G401.6 (cell line): Measurements from ENCODE around the gene STARD3.
A peak's percentile ranks its signal among the peaks of the same experiment; 100 is the strongest.

Source experiments
- FAIRE-seq: peaks from 2 replicates; lab custom pipeline; 2012; peaks lifted over from hg19 to GRCh38; lab: Jason Lieb, UNC

The STARD3 gene

DNA sequence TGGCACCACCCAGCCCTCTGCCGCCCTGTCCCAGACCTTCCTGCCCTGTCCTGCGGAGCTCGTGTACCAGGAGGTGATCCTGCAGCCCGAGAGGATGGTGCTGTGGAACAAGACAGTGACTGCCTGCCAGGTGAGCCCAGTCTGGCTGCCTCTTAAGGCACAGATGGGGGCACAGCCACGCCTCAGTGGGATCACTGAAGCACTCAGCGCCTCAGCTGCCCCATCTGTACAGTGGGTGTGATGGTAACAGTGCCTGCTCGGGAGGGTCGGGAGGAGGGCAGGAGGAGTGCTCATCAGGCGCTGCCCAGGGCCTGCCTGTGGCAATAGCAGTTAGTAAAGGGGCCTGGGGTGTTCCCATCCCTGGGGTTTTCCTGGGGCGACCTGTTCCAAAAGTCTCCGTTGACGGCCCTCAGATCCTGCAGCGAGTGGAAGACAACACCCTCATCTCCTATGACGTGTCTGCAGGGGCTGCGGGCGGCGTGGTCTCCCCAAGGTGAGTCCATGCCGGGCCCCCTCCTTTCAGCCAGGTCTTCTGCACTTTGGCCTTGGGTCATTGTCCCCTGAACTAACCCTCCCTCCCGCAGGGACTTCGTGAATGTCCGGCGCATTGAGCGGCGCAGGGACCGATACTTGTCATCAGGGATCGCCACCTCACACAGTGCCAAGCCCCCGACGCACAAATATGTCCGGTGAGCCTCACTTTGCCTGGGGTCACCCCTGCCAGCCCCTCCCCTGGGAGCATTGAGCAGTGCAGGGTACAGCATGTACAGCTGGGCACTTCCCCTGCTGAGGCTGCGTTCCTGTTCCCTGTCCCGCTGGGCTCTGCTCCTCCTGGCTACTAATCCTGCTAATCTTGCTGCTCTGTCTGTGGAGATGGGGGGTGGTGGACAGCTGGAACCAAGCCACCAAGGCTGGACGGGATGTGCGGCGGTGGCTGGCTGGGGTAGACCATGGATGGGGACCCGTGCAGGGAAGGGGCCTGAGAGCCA is 23.7 kb downstream of the STARD3 start:
- FAIRE-seq = no peak

DNA sequence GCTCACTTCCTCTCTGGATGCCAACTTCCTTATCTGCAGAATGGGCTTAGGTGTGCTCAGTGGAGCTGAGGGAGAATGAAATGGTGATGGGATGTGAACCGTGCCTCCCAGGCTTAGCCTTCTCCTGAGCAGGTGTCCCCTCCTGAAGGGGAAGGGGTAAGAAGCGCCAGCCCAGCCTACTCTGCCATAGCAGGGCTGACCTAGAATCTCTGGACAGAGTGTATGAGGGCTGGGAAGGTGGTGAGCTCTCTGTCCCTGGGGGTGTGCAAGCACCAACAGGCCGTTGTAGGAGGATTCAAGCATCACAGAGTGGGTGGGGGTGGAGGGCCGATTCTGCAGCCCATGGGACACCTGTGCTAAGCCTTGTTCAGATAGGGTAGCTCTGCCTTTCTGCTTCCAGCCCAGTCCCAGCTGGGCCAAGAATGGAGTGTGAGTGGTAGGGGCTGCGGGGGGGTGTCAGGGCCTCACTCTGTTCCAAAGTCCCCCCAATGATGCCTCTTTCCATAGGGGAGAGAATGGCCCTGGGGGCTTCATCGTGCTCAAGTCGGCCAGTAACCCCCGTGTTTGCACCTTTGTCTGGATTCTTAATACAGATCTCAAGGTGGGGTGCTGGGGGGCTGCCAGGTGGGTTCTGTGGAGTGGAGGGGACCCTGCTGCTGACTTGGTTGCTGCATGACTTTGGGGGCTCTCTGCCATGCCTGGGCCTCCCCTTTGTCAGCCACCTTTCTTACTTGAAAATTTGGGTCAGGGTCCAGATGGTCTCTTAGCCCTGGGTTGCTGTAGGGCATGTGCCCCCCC is 25.0 kb downstream of the STARD3 start:
- FAIRE-seq = no peak

DNA sequence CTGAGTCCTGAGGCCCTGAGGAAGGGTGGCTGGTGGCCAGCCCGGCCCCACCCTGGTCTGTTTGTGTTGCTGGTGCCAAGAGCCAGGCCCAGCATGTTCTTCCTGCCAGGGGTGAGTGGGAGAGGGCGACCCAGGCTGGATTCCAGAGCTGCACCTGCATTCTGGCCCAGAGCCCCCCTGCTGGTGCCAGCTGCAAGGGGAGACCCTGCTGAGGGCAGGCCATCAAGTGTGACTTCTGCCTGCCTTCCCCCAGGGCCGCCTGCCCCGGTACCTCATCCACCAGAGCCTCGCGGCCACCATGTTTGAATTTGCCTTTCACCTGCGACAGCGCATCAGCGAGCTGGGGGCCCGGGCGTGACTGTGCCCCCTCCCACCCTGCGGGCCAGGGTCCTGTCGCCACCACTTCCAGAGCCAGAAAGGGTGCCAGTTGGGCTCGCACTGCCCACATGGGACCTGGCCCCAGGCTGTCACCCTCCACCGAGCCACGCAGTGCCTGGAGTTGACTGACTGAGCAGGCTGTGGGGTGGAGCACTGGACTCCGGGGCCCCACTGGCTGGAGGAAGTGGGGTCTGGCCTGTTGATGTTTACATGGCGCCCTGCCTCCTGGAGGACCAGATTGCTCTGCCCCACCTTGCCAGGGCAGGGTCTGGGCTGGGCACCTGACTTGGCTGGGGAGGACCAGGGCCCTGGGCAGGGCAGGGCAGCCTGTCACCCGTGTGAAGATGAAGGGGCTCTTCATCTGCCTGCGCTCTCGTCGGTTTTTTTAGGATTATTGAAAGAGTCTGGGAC is 25.8 kb downstream of the STARD3 start:
- FAIRE-seq = no peak

DNA sequence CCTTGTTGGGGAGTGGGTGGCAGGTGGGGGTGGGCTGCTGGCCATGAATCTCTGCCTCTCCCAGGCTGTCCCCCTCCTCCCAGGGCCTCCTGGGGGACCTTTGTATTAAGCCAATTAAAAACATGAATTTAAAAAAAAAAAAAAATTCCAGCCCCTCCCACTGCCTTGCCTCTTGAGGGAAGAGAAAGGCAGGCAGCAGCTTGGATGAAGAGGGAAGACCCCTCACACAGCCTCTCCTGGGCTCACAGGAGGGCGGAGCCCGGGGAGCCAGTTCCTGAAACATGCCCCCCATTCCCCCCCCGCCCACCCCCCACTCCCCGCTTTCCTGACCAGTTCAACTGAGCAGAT is 26.4 kb downstream of the STARD3 start:
- no peak for FAIRE-seq

DNA sequence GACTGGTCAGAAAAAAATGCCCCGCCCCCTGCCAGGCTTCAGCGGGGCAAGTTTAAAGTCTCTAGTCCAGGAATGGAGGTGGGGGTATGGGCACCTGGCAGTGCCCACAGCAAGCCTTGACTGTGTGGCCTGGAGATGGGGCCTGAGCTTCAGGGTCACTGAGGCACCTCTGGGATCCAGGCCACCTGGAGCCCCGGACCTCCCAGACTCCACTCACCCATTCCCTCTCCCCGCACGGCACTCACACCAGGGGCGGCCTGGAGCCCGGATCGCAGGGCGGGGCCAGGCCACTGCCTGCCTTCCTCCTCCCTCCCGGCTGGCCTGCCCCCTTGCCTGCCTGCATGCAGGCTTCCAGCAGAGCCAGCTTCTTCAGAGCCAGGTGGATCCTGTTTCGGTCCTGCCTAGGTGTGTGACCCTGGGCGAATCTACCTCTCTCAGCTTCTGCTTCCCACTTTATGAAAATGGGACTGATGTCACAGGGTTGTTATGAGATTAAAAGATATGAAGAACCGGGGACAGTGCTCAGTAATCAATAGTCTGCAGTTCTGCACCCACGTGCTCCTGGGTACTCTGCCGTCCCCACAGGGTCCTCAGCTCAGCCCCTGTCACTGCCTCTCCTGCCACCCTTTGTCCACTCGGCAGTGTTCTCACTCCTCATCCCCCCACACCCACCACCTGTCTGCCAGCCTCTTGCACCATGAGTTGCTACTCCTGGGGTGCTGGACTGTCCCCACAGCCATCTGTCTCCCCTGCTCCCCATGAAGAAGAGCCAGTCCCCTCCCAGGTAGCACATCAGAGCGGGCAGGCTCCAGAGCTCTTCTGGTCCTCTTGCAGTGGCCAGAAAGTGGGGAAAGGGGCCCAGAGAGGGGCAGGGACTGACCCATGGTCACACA is 27.0 kb downstream of the STARD3 start:
- FAIRE-seq = no peak

DNA sequence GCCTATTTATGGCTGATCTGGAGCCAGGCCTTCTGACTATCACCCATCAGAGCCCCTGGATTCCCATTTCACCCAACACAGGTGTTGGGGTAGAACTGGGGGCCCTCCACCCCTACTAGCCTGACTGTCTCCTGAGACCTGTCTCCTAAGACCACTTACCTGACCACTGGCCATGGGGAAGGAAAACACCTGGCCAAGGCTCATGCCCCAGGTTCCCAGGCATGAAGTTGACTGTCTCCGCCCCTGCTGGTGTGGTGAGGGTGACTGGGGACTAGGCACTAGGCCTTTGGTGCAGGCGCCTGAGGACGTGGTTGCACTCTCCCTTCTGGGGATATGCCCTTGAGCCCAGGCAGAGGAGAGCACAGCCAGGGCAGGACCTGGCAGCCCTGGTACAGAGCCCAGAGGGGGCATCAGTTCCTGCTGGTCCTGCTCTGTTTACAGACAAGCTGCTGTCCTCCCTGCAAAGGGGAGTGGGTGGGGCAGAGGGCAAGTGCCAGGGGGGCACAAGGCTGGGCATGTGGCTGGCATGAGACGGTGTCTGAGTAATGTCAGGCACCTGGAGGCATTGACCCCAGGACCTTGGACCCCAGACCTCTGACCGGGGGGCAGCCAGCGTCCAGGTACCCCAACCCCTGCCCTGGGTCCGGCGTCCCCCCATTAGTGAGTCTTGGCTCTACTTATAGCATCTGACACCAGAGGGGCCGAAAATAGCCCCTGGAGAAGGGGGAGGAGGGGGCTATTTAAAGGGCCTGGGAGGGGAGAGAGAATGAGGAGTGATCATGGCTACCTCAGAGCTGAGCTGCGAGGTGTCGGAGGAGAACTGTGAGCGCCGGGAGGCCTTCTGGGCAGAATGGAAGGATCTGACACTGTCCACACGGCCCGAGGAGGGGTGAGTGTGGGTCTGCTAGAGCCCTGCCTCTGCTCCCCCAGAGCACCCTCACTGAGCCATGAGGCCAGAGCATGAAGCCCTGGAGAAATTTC is 27.9 kb downstream of the STARD3 start, which contains the start of gene TCAP:
Gene TCAP, plus strand, starts transcription at position 769 of the 981 bp plus-strand sequence. Its CDS starts 11 bp downstream, at position 780.
- no peak for FAIRE-seq

DNA sequence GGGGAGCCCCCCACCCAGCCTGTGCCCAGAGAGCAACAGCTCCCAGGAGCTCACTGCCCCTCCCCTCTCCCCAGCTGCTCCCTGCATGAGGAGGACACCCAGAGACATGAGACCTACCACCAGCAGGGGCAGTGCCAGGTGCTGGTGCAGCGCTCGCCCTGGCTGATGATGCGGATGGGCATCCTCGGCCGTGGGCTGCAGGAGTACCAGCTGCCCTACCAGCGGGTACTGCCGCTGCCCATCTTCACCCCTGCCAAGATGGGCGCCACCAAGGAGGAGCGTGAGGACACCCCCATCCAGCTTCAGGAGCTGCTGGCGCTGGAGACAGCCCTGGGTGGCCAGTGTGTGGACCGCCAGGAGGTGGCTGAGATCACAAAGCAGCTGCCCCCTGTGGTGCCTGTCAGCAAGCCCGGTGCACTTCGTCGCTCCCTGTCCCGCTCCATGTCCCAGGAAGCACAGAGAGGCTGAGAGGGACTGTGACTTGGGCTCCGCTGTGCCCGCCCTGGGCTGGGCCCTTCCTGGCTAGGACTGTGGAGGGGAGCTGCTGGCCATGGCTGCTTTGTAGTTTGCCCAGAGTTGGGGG is 28.8 kb downstream of the STARD3 start:
- FAIRE-seq = no peak

DNA sequence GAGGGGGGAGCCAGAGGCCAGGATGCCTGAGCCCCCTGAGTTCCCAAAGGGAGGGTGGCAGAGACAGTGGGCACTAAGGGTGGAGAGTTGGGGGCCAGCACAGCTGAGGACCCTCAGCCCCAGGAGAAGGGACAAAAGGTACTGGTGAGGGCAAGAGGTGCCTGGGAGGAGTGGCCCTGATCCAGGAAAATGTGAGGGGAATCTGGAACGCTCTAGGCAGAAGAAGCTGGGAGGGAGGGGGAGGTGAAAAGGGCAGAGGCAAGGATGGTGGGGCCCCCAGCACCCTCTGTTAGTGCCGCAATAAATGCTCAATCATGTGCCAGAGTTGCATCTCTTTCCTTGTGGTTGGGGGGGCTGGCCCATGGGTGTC is 29.3 kb downstream of the STARD3 start:
- no peak for FAIRE-seq

DNA sequence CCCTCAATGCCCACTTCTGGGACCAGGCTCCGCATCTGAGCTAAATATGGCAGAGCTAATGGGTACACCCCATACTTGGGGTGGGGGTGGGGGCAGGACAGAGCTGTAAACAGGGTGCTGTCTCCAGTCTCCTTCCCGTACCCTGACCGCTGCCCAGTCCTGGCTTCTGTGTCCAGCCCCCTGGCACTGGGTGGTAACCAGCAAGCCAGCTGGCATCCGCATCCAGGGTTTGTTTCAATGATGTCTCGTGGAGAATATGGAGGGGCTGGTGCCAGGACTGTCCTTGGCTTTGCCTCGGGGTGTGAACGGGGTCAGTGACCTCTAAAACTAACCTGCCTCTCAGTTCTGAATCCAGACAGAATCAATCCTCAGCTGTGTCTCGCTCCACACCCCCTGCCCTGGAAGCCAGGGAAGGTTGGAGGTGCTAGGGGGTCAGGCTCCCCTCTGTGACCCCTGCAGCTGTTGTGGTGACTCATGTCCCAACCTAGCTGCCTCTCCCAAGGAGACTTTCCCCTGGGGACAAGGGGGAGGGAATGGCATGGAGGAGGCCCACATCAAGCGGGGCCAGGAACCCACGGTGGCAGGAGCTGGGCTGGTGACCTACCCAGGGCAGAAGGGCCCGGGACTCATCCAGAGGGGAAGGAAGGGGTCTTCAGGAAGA is 29.8 kb downstream of the STARD3 start:
- no peak for FAIRE-seq

DNA sequence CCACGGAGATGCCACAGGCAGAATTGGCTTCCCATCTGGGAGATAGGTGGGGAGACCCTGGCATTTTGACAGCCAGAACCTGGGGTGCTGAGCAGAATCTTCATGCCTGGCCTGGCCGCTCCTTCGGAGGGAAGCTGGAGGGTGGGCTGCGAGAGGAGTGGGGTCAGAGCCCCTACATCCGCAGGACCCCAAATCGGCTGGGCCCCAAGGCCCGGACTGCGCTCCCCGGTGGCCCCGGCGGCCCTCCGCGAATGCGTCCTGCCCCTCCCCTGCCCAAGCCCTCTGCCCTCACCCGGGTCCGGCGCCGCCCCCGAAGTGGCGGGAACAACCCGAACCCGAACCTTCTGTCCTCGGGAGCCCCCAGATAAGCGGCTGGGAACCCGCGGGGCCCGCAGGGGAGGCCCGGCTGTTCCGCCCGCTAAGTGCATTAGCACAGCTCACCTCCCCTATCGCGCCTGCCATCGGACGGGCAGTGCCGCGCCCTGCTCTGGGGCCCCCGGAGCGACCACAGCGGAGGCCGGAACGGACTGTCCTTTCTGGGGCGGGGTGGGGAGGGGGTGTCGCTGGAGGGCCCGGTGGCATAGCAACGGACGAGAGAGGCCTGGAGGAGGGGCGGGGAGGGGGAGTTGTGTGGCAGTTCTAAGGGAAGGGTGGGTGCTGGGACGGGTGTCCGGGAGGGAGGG is 30.5 kb downstream of the STARD3 start:
- no peak for FAIRE-seq

DNA sequence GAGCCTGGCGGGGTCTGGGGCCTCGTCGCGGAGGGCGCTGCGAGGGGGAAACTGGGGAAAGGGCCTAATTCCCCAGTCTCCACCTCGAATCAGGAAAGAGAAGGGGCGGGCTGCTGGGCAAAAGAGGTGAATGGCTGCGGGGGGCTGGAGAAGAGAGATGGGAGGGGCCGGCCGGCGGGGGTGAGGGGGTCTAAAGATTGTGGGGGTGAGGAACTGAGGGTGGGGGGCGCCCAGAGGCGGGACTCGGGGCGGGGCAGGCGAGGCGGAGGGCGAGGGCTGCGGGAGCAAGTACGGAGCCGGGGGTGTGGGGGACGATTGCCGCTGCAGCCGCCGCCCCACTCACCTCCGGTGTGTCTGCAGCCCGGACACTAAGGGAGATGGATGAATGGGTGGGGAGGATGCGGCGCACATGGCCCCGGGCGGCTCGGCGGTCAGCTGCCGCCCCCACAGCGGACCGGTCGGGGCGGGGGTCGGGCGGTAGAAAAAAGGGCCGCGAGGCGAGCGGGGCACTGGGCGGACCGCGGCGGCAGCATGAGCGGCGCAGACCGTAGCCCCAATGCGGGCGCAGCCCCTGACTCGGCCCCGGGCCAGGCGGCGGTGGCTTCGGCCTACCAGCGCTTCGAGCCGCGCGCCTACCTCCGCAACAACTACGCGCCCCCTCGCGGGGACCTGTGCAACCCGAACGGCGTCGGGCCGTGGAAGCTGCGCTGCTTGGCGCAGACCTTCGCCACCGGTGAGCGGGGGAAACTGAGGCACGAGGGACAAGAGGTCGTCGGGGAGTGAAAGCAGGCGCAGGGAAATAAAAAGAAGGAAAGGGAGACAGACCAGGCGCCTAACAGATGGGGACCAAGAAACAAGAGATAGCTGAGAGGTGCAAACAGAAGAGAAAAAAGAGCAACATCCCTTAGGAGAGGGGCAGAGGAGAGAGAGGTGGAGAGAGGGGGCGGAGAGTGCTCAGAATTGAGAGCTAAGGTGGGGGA is 31.3 kb downstream of the STARD3 start, which contains the start of gene PNMT:
Gene PNMT, plus strand, starts transcription at position 509 of the 980 bp plus-strand sequence. Its CDS starts 23 bp downstream, at position 532.
- FAIRE-seq = no peak

DNA sequence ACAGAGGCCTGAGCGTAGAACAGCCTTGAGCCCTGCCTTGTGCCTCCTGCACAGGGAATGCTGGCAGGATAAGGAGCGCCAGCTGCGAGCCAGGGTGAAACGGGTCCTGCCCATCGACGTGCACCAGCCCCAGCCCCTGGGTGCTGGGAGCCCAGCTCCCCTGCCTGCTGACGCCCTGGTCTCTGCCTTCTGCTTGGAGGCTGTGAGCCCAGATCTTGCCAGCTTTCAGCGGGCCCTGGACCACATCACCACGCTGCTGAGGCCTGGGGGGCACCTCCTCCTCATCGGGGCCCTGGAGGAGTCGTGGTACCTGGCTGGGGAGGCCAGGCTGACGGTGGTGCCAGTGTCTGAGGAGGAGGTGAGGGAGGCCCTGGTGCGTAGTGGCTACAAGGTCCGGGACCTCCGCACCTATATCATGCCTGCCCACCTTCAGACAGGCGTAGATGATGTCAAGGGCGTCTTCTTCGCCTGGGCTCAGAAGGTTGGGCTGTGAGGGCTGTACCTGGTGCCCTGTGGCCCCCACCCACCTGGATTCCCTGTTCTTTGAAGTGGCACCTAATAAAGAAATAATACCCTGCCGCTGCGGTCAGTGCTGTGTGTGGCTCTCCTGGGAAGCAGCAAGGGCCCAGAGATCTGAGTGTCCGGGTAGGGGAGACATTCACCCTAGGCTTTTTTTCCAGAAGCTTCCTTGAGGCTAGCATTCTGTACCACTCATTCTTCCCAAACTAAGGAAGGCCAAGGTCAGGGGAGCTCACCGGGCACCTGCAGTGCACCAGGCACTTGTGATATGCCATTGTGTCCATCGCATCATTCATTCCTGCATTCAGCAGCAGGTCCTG is 33.2 kb downstream of the STARD3 start:
- FAIRE-seq = no peak

DNA sequence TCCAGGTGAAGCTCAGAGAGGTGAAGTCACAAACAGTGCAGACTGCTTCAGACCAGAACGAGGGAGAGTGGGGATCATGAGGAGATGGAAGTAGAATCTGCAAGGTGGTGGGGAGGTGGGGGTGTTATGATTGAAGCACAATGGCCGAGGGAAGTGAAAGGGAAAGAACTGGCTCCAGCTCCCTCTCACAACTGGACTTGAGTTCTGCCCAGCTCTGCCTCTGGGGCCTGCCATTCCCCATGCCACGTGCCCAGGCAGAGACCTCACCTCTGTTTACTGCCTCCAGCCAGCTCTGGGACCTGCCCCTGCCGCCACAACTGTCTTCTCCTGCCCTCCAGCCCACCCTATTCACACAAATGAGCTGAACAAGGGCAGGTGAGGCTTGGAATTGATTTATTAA is 33.8 kb downstream of the STARD3 start:
- FAIRE-seq = no peak

DNA sequence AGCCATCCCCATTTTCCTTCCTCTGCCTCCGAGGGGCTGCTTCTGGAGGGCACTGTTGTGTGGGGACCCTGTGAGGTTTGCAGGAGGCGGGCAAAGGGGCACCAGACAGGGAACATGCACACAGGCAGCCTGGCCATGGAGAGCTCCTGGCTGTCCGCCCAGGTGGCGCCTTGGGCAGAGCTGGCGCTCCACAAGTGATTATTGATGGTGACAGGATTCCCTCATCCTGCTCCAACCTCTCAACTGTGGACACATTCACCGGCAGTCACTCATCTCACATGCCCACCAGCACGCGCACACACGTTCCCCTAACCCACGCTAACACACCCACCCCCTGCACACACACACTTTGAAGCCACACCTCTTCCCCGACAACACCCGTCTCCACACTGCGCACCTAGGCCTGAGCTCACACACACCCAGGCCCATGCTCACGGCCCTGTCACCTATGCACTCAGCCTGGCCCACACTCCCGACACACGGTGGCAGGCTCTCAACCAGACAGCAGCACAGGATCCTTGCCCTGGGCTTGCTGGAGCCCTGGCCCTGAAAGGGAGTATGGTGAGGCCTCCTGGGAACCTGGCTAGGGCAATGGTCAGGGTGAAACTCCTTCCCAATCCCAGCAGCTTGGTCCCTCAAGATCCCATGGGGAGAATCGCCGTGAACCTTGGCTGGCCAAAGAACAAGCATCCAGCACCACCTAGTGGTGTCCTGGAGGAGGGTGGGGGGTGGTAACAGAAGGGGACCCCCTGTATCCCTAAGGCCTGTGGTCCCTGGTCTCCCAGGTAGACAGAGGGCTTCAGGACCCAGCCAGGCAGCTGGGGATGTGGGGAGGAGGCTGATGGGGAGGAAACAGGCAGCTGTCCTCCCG is 34.9 kb downstream of the STARD3 start:
- FAIRE-seq = peak; percentile 51
